ENCODE data around the gene TBC1D17.

TBC1D17 gene

DNA sequence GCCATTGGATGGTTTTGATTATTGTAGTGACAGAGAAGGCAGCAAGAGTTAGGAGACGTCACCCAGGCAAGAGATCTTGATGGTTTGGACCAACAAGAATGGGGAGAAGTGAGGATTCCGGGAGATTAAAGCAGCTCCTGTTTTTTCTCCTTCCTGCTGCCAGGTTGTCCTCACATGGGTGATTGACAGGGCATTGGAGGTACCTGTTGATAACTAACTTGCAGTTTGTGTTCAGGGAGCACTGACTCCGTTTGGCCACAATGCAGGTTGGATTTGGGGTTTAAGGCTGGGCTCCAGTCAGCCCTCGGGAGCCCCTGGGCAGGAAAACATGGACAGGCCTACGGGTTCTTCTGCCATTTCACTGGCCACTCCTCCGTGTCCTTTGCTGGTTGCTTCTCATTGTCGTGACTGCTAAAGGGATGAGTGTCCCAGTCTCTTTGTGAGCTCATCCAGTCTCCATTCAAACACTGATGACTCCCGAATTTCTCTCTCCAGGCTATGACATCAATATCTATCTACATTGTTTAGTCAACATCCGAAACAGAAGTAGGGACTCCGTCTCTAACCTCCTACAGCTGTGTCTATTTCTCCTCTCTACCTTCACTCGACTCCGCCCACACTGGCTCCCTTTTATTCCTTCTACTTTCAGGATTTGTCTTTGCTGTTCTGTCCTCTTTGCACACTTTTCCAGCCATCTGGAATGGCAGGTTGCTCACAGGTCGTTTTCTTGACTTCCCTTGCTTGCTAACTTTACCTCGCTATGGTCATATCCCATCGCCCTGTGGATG, 27.9 kb upstream of the TBC1D17 start:
- no peak for DNase-seq

DNA sequence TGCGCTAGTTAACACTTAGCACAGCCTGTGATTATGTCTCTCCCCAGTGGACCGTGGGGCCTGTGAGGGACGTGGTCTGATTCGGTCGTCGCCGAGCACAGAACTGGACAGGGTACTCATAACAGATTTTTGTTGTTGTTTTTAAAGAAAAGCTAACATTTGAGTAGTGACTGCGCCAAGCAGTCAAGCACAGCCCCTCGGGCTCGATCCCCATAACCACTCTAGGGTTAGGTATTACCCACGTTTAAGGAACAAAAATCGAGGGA, 27.3 kb upstream of the TBC1D17 start:
- DNase-seq = no peak

DNA sequence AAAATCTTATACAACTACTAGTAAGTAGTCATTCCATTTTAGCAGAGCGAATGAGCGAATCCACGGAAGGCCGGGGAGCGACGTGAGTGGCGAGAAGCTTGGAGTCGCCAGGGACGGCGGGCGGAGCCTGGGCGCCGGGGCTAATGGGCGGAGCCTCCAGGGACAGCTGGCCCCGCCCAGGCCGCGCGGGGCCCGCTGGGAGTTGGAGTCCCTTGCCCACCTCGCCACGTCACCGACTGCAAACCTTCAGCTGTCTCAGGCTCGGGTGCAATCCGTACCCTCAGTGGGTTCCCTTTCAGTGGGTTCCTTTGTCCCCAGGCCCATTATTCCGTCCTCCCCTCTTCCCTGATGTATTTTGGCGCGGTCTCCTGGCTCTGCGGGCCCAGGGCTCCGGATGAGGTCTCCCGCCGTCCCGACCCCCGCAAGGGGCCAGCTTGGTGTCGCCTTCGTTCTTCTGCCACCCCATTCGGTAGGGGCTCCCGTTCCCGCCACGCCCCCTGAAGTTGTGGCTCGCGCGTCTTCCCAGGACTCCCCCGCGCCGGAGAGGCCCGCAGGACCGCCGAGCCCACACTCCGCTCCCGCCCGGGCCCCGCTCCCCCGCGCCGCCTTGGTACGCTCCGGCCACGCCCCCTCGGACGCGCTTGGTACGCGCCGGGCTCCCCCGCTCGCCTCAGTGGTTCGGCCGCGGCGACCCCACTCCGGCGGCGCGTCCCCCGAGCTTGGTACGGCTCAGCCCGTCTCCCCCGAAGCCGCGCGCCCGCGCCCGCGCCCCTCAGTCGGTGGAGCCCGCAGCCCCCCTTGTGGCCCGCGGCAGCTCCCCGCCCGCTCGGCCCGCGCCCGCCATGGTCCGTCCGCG, 26.8 kb upstream of the TBC1D17 start, which contains the start of gene PTOV1:
Gene PTOV1, plus strand, starts transcription at position 673 of the 856 bp plus-strand sequence.
- DNase-seq = peak; percentile 93

DNA sequence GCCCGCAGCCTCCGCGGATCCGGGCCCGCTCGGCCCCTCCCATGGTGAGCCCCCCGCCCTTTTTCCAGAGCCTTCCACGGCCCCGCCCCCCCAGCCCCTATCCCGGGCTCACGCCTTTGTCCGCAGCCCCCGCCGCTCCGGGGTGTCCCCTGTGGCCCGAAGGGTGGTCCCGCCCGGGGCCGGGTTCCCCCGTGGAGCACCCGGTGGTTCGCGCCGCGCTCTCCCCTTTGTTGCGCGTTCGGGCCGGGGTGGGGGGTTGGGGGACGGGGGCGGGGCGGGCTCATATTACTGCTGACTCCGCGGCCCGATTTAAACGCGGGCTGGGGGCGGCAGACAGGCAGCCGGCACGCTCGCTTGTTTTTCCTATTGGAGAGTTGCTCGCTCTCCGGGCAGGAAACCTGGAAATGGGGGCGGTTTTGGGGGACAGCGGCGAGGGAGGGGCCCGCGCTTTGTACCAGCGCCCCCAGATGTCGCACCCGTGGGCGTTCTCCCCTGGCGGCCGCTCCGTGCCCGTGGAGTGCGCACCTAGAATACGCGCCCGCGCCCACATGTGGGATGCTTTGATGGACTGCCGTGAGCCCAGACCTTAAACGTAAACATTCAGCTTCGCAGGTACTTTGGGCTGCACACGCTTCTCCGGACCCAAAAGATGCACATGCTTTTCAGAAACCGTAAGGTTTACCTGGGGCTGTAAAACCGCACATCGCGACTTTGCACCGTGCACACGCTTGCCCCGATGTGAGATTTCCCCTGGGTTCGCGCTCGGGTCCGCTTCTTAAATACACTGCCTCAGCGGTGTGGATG, 25.8 kb upstream of the TBC1D17 start:
- DNase-seq = peak; percentile 58

DNA sequence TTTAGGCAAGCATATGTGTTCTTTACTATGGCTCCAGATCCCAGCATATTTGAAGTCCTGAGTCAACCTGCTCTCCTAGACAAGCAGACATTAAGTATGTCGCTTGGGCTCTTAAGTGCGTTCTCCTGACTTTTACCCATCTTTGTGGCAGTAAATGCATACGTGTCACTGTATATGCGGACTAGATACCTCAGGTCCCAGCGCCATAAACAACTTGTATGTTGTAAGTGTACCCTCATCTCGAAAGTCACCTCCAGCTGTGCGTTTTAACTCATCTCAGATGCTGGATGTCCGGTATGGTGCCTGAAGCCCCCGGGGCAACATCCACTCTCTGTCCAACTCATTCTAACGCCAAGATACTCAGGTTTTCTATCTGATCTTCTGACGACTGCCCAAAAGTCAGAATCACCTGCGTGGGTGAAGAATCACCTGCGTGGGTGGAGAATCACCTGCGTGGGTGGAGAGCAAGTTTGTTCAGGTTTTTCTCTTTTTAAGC, 24.8 kb upstream of the TBC1D17 start:
- no peak for DNase-seq

DNA sequence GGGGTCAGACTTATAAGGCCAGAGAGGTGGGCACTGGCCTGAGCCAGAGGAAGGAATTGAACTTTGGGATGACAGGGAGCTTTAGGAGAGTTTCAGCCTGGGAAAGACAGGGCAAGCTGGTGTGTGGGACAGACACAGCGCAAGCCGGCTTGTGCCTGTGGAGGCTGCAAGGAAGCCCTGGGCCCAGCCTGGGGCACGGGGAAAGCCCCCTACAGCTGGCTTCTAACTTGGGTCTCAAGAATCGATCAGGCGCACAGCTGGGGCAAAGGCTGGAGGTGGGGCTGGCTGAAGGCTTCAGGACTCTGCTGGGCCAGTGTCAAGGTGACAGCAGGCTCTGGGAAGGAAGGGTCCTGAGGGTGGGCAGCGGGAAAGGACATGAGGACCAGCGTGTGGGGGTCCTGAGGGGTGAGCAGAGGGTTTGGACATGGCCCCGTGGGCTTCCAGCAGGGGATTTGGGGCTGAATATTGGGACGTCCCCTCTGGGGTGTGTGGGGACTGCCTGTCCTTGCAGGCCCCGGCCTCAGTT, 23.6 kb upstream of the TBC1D17 start:
- no peak for DNase-seq

DNA sequence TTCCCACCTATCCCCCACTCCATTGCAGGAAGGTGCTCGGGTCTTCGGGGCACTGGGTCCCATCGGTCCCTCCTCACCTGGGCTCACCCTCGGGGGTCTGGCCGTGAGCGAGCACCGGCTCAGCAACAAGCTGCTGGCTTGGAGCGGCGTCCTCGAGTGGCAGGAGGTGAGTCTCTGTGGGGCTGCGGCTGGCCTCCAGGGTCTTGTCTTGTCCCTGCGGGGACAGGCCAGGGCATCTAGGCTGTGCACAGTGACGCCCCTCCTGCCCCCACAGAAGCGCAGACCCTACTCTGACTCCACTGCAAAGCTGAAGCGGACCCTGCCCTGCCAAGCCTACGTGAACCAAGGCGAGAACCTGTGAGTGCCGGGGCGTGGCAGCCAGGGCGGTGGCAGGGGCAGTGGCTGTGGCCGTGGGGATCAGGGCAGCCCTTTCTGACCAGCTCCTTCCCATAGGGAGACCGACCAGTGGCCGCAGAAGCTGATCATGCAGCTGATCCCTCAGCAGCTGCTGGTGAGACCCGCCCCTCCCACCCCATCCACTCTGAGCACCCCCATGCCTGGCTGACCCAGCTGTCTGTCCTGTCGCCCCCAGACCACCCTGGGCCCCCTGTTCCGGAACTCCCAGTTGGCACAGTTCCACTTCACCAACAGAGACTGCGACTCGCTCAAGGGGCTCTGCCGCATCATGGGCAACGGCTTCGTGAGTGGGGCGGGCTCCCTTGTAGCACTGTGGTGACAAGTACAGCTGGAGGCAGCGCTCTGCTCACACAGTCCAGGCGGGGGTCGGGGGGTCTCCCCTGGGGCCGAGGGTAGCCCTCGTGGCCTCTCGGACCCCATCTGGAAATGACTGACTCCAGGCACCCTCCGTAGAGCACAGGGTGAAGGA, 22.9 kb upstream of the TBC1D17 start:
- DNase-seq = no peak

DNA sequence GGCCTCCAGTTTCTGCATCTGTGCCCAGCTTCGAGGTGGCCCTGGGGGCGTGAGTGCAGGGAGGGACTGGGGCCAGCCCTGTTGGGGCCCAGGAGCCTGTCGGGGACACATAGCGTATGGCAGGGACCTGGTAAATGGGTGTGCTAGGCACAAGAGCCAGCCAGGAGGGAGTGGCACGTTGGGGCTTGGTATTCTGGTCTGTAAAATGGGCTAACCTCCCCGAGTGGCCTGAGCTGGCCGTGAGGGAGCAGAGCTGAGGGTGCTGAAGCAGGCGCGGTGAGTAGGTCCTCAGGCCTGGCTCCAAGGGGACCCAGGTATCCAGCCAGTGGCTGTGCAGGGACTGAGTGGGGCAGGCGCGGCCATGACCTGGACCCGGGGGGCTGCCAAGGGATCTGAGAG, 22.2 kb upstream of the TBC1D17 start:
- no peak for DNase-seq

DNA sequence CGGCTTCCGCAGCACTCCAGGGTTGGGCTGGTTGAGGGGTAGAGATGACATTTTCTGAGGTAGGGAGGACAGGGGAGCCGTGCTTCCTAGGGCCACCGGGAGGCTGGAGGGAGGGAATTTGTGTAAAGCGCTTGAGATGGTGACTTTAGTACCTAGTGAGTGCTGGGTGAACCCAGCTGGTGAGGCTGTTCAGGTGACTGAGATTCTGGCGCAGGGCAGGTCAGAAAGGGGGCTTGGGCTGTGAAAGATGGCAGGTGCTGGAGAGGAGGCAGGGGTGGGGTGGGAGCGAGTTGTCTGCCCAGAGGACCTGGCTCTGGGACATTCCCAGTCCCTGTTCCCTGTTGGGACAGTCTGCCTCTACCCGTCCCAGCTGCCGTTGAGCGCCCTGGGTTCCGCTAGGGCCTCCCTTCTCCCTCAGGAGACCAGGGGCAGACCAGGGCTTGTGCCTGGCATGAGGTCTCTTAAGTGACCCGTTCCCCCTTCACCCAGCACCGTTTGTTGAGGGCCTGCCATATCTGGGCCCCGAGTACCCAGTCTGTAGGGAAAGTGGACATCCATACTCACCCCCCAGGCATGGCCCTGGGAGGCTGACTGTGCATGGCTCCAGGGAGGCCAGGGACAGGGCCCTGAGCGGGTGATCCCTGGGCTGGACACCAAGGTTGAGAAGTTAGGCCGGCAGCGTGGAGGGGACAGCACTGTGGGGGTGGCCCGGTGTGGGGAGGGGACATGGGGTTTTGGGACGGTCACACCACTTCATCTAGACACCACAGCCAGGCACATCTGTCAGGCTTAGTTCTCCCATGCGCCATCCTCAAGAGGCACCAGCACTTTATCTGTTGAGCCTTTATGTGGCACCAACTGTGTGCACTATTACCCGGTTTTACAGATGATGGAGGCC, 21.6 kb upstream of the TBC1D17 start:
- DNase-seq = no peak

DNA sequence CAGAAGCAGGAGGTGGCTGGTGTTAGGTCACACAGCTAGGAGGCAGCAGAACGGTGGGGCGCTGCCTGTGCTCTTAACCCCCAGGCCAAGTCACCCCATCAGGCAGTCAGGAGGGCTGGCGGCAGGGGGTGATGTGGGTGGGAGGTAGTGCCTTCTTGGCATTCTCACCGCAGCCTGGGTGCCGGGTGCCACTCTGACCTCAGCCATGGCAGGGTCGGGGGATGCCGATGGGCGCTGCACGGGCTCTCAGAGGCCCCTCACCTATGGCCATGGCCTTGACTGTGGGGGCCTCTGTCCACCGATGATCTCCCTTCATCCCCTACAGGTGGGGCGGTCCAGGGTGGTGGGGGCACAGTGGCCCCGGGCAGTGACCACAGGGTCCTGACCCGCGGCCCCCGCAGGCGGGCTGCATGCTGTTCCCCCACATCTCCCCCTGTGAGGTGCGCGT, 20.9 kb upstream of the TBC1D17 start:
- DNase-seq = no peak

DNA sequence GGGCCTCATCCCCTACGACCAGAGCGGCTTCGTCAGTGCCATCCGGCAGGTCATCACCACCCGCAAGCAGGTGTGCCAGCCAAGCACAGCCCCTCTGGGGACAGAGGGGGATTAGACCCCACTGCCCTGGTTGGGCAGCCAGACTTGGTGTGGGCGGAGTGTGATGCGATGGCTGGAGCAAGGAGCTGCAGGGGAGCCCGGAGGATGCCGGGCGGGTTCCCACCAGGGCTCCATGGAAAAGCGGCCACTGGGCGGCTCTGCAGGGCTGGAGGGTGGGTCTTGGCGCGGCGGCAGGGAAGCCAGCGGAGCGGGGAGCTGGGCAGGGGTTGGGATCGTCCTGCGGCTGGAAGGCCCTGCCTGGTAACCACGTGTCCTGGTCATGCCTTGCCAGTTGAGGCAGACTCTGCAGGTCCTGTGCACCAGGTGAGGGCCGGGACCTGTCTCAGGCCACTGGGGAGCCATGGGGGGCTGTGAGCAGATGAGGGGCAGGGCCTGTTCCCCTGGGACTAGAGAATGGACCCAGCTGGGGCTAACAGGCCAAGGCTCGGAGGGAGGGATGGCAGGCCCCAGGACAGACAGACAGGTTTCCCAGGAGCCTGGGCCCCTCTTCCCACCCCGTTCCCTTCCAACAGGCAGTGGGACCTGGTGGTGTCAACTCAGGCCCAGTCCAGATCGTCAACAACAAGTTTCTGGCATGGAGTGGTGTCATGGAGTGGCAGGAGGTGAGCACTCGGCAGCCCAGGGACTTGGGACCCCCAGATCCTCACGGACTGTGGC, 20.3 kb upstream of the TBC1D17 start:
- DNase-seq = no peak

DNA sequence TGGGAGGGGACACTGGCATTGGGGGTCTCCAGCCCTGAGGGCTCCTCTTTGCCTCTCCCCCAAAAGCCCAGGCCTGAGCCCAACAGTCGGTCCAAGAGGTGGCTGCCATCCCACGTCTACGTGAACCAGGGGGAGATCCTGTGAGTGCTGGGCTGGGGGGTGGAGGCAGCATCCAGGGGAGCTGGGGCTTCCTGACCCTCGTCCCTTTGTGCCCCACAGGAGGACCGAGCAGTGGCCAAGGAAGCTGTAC, 19.7 kb upstream of the TBC1D17 start:
- no peak for DNase-seq

DNA sequence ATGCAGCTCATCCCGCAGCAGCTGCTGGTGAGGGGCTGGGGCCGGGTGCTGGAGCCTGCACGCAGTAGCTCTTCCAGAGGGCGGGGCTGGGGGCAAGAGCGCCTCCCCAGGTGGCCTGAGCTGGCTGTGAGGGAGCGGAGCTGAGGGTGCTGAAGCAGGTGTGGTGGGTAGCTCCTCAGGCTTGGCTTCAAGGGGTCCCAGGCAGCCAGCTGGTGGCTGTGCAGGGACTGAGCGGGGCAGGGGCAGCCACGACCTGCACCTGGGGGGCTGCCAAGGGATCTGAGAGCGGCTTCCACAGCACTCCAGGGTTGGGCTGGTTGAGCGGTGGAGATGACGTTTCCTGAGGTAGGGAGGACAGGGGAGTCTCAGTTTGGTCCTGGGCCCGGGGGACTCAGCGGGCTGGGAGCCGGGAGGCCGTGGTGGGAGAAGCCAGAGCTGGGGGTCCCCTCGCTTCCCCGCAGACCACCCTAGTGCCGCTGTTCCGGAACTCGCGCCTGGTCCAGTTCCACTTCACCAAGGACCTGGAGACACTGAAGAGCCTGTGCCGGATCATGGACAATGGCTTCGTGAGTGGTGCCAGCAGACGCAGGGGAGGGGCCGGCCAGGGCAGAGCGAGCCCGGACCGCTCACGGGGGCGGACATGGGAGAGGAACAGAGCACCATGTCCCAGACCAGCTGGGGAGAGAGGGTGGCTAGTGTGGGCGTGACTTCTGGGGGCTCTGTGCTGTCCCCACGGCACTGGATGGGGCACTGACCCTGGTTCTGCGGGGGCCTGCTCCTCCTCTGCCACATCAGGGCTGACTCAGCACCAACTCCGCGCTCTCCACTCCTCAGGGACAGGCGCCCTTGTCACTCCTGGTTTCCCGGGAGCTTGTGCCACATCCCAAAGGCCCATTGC, 19.2 kb upstream of the TBC1D17 start:
- no peak for DNase-seq

DNA sequence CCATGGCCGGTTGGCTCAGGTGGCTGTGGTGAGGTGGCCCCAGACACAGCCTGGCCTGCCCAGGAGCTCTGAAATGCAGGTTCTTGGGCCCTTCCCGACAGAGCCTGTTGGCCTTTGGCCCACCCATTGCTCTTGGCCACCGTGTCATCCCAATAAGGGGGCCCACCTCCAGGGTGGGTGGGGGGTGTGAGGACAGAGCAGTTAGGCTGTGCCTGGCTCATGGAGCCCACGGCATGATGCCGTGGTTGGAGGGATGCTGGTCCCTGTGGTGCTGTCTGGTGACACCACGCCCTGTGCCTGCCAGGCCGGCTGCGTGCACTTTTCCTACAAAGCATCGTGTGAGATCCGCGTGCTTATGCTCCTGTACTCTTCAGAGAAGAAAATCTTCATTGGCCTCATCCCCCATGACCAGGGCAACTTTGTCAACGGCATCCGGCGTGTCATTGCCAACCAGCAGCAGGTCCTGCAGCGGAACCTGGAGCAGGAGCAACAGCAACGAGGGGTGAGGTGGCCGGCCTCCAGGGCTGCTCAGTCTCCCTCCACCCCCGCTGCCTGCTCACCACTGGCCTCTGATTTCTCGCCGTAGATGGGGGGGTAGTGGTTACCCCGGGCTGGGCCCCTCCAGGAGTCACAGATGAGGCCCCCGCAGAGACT, 17.7 kb upstream of the TBC1D17 start:
- DNase-seq = no peak

DNA sequence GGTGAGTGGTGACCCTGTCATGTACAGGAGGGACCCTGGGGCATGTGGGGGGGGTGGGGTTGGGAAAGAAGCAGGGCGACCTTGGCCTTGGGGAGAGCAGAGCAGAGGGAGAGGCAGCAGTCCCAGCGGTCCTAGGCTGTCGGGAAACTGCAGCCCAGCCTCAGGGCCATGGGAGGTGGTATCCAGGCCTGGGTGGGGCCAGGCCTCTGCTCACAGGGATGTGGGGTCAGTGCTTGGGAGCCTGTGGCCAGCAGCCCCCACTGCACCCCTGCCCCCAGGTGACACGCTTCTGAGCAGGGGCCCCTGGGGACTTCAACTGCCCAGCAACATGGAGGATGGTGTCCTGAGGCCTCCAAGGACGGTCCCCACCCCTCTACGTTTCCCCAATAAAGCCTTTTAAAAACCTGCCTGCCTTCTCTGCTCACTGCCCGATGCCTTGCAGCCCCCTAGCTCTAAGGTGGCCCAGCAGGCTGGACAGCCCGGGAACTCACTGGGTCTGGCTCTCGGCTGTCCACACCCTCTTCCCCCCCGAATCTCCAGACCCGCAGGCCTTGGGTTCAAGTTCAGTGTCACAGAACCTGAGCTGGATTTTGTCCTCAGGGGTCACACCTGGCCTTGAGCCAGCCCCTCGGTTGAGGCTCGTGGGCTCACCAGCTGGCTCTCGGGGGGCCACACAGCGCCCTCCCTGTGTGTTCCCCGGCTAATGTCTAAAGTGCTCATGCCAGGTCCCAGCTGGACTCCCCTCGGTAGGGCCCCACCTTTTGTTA, 17.0 kb upstream of the TBC1D17 start:
- no peak for DNase-seq

DNA sequence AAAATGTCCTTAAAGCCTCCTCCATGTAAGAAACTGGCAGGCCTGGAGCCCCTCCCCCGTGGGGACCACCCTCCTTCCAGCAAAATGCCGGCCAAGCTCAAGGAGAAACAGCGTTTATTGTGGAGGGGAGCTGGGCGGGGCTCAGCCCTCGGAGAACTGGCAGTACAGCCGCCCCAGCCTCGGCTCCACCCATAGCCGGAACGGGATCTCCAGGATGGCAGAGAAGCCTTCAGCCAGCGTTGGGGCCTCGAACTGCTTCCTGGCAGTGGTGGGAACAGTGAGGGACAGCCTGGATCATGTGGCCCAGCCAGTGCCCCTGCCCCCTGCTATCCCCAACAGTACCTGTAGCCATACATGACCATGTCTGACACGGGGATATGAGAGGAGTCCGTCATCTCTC, 16.4 kb upstream of the TBC1D17 start:
- no peak for DNase-seq

DNA sequence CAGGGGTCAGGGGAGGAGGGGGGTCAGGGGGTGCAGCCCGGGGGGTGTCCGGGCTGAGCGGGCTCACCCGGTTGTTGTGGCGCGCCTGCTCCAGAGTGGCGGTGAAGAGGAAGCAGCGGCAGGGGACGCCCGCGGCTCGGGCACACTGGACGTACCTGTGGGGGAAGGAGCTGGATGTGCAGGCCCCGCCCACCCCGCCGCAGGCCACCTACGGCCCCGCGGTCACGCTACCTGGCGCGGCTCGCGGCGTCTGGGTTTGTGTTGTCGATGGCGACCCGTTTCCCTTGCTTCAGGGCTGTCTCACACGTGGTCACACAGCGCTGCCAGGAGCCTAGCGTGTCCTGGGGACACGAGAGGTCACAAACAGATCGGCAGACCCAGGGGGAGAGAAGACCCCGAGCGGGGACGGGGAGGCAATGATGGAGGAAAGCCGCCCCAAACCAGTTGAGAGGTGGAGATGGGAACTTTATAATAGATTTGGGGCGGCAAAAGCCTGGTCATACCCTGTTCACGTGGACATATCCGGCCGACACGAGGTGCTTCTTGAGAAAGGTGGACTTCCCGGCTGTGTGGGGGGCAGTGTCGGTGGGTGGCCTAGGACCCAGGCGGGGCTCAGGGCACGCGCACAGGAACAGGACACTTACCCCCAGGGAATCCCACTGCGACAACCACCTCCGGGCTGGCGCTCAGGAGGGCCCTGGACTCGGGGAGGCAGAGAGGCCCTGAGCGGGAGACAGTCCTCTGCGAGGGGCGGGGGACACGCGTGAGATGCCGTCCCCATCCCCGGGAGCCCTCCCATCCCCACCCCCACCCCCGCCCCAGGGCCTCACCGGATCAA, 15.7 kb upstream of the TBC1D17 start:
- DNase-seq = no peak
